Activated CD4-positive, alpha-beta T cell treated with anti-CD3 and anti-CD28 coated beads, Interleukin-2, amount 50 U/mL, for 1 hour (primary cell): ENCODE data around the gene FTO.

ENCODE experiments used
- DNase-seq: peaks from one replicate; pipeline ENCODE4 v3.0.0-alpha.2; 2020

FTO gene

GRCh38 chr16:54102888-54103866 lies 399.2 kb downstream of the FTO start:
- DNase-seq: no peak

- DNase-seq: no peak
Observed at GRCh38 chr16:54106057-54106456, 402.1 kb downstream of the FTO start.

DNA sequence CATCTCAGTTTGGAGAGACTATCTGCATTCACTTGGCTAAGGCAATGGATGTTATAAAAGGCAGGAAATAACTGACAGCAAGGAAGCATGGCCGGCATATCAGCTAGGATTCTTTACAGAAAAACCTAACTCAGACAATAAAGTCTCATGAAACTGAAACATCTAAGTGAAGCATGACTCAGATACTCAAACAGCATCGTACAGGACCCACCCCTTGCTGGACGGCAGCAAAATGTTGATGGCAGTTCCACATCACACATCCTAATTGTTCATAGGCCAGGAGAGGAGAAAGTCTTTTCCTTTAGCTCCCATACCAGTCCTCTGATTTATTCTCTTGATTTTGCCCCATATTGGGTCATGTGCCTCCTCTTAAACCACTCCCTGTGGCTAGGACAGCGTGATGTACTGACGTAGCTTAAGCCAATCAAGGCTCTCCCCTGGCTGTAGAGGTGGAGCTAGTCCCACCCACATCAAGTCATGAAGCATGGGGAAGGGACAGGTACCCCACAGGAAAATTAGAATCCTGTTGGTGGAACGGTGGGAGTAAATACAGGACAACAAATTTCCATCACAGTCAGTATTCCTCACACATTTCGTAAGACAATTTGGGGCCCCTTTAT lies 403.7 kb downstream of the FTO start:
- DNase-seq: no peak

DNA sequence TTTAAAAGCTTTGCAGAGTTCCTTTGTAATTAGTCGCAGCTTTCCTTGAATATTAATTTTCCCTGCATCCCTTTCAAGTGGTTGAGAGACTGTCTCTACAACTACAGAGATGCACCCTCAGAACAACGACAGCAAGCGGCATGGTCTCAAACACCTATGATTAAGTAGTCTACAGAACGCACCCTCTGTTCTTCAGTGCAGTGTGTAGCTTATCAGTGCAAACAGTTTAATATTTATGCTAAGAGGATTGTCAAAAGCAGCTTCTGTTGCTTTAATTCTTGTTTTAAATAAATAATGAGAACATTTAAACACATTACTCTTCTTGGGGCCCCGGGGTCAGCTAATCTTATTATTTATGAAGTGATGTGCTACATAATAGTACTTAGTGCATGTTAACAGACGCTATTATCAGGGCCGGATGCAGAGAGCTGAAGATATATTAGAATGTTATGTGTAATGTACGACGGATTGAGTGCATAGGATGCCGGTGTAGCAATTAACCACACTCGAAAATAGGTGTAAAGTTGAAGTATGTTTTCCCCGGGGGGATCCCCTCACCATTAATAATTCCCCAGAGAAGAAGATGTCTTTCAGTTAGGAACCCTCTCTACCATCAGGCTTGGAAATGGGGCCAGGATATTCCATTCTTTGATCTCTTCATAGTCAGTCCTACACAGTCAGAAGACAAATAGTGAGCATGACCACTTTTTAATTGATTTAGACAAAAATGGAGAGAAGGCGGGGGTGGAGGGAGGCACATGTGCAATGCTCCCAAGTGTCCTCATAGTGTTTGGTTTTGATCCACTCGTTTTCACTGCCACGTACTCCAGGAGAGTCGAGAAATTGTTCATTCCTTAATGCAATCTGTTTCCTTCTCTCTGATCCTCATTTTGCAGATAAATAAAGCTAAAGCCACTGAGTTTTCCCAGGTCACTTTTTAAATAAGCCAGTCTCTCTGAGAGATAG lies 406.3 kb downstream of the FTO start:
- DNase-seq: no peak

DNA sequence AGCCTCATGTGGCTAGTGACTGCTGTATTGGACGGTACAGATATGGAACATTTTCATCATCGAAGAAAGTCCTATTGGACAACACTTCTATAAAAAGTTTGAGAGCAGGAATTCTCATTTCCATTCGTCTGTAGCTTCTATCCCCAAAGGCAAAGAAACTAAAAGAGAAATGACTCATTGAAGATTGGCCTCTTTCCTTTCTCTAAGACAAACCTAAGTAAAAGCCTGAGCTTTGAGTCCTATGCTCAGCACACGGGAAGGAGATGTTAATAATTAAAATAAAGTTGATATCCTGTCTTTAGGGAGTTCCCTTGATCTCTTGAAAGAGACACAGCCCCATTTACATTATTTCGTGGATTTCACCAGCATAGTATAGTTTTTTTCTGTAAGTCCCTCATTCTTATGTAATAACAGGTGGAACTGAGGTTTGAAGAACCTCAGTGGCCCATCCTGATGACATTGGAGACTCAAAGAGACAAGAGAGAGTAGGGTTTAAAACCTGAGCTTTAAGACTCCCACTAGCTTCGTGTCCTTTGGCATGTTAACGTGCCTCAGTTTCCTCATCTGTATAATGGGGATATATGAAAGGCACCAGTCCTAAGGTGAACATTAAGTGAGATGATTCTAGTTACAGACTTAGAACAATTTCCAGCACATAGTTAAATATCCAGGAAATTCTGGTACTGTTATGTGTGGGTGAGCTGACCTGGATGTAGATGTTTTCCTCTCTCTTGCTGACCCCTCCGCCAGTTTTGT lies 408.7 kb downstream of the FTO start:
- no peak for DNase-seq

DNA sequence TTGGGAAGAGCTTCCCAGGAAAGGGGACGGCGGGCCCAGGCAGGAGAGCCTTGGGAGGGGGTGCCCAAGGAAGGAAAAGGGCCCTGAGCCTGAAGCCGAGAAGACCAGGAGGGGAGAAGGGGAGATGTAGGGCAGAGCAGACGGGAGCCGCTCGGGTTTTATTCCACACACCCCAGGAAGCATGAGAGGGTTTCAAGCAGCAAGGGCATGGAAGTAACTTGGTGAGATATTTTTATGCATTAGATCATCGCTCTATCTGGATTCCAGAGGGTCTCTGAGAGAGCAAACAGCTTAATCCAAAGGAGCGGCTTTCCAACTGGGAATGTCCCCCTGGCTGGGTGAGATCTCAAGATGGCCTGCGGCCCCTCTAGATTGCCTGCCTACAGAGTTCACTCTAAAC lies 411.6 kb downstream of the FTO start:
- DNase-seq: no peak

- no peak for DNase-seq
Observed at GRCh38 chr16:54116124-54116655, 412.2 kb downstream of the FTO start.

DNA sequence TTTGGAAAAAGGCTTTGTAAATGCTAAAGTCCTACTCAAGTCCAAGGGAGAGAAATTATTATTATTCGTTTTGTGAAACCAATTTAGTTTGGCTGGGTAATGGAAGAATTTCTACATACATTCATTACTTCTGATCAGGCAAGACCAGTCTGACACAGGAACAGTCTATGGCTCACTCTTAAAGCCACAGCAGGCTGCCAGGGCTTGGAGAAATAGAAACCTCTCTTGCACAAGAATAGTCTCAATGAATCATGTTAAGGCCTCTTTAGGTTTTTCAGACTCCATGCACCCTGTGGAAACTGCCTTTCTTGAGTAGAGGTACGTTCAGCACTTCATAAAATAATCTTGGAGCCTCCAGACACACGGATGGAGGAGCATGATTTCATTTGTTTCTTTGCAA lies 414.9 kb downstream of the FTO start:
- DNase-seq: no peak

DNA sequence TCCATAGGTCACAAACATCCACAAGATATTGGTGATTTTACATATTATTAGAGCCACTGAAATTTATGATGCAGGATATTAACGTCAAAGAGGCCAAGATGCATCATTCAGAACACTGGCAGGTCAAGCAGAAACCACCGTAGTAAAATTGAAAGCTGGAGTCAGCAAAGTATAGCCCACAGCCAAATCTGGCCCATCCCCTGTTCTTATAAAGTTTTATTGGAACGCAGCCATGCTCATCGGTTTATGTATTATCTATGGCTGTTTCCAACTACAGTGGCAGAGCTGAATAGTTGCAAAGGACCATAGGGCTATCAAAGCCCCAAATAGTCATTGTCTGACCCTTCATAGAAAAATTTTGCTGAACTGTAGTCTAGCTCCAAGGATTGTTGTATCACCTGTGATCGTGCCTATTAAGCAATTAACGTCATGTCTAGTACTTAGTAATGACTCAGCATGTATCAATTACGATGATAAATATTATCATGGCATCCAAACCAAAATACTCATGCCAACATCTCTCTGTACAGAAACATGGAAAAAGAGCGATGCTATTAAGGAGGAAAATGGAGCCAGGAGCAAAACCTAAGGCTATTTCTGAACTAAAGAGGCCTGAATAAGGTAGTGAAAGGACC lies 417.0 kb downstream of the FTO start:
- DNase-seq: no peak

- DNase-seq: no peak
Observed at GRCh38 chr16:54121539-54122295, 417.8 kb downstream of the FTO start.

GRCh38 chr16:54123766-54124165 lies 419.8 kb downstream of the FTO start:
- DNase-seq: no peak

- DNase-seq: no peak
Observed at GRCh38 chr16:54125751-54126655, 422.0 kb downstream of the FTO start.

DNA sequence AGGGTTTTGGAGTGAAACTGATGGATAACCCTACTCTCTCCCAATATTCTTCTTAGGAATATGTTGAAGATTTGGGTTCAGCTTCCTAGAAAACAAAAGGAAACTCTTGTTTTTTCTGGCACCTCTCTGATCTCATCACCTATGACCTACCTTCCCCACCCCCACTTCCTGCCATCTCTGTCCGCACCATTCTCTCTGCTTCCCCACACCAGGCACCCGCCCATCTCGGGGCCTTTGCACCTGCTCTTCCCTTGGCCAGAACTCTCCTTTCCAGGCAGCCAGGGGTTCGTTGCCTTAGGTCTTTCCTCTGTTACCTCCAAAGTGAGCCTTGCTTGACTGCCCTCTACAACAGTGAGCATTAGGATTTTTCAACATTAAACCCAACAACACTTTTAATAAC lies 423.0 kb downstream of the FTO start:
- DNase-seq: no peak

- no peak for DNase-seq
Observed at GRCh38 chr16:54128629-54129234, 424.8 kb downstream of the FTO start.

DNA sequence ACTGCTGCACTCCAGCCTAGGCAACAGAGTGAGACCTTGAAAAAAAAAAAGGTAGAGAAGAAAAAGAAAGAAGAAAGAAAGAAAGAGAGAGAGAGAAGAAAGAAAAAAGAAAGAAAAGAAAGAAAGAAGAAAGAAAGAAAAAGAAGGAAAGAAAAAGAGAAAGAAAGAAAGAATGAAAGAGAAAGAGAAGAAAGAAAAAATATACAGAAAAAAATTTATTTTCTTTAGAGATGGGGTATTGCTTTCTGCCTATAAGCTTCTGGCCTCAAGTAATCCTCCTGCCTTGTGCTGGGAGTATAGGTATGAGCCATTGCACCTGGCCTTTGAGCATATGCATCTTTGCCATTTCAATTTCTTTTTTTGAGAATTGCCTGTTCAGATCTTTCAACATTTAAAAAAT lies 425.9 kb downstream of the FTO start:
- DNase-seq: no peak

DNA sequence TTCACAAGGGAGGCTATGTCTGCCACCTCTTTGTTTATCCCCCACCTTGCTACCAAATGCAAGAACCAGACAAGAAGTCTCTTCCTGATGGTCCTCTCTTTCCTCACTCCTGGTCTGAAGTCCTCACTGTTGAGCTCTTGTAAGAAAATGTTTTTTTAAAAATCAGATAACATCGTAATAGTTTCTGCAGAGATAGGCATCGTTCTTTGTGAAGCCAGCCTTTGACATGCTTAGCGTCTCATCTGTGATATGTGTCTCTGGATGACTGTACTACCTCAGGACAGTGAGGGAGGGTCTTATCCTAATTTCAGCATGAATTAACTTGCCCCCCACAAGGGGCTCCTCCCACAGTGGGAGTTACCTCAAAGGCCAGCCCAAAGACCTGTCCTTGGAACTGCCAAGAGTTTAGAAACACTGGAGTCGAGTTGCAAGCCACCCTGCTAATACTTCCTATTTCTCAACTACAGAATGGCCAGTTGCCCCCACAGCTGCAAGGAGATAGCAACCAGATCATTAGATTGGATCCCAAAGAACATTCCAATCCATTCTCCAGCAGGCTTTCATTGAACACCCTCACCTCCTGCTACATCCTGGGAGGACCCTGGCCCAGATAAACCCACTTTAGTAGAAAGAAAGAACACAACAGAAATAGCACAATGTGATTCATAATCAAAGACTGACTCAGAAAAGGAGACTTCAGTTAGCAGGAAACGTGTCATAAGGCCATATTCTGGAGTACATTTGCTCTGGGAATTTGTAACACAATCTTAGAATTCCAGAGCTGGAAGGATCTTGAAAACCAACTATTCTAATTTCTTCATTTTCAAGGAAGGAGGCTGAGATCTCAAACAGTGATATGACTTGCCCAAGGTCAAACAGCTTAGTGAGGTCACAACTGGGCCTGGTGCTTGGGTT lies 431.7 kb downstream of the FTO start:
- no peak for DNase-seq

GRCh38 chr16:54136276-54136625 lies 432.3 kb downstream of the FTO start:
- DNase-seq: no peak
